Body of pancreas (tissue), 4 donors: ENCODE results near the gene ANKRD17.

ENCODE experiments used
- POLR2A ChIP-seq, 3 donors: fragments of 450-650 bp; IDR thresholded peaks; one replicate each; pipeline ENCODE4 v1.6.1; 2016; ENCODE audit warnings: antibody characterized with exemption in 3 of 3, mild to moderate bottlenecking in 2 of 3
- TF ChIP-seq, protein P1 (sequence below), 7 experiments: fragments of 450-650 bp in 4 of 7; fragments of 200-600 bp in 3 of 7; sonication (generic) in 3 of 7; IDR thresholded peaks; one replicate each; pipeline ENCODE4 v1.5.1; 2016 to 2019; ENCODE audit warnings: antibody characterized with exemption in 7 of 7

GRCh38 chr4:73223258-73223650, 35.3 kb downstream of the ANKRD17 start:
- TF ChIP-seq, protein P1, sequence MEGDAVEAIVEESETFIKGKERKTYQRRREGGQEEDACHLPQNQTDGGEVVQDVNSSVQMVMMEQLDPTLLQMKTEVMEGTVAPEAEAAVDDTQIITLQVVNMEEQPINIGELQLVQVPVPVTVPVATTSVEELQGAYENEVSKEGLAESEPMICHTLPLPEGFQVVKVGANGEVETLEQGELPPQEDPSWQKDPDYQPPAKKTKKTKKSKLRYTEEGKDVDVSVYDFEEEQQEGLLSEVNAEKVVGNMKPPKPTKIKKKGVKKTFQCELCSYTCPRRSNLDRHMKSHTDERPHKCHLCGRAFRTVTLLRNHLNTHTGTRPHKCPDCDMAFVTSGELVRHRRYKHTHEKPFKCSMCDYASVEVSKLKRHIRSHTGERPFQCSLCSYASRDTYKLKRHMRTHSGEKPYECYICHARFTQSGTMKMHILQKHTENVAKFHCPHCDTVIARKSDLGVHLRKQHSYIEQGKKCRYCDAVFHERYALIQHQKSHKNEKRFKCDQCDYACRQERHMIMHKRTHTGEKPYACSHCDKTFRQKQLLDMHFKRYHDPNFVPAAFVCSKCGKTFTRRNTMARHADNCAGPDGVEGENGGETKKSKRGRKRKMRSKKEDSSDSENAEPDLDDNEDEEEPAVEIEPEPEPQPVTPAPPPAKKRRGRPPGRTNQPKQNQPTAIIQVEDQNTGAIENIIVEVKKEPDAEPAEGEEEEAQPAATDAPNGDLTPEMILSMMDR (IDR thresholded peaks at IDR 0.05): no peak
- TF ChIP-seq POLR2A (IDR thresholded peaks at IDR 0.05): no peak
